Thyroid gland (tissue), 4 donors: ENCODE results near the gene CARD8. TPM values are rescaled to one million over a fixed set of nuclear protein-coding genes. Genes with fewer than 3 reads are reported as not detected.
A peak's percentile ranks its signal among the peaks of the same experiment; 100 is the strongest.

Source experiments
- DNase-seq, 2 donors: peaks; one replicate each; pipeline ENCODE4 v3.0.0-alpha.2; 2019
- H3K27ac ChIP-seq, 3 donors: fragments of 200-600 bp; sonication (generic); 1 replicate in 2 of 3; 2 replicates in 1 of 3; pipeline ENCODE4 v1.5.1; 2016 to 2019; ENCODE audit warnings: mild to moderate bottlenecking in 1 of 3, moderate library complexity in 1 of 3
- H3K27me3 ChIP-seq: fragments of 200-600 bp; sonication (generic); one replicate; pipeline ENCODE4 v1.5.1; 2019
- H3K36me3 ChIP-seq, 2 donors: fragments of 200-600 bp; sonication (generic); one replicate each; pipeline ENCODE4 v1.5.1; 2016 to 2019
- H3K4me1 ChIP-seq, 2 donors: fragments of 200-600 bp; sonication (generic); one replicate each; pipeline ENCODE4 v1.5.1; 2017 to 2019
- H3K4me3 ChIP-seq, 3 donors: fragments of 200-600 bp; sonication (generic); replicated peaks in 1 of 3; 1 replicate in 2 of 3; 2 replicates in 1 of 3; pipeline ENCODE4 v1.5.1; 2016; ENCODE audit warnings: mild to moderate bottlenecking in 1 of 3
- H3K9me3 ChIP-seq: fragments of 200-600 bp; sonication (generic); one replicate; pipeline ENCODE4 v1.5.1; 2017
- CTCF ChIP-seq, 6 experiments: fragments of 200-600 bp in 3 of 6; fragments of 450-650 bp in 3 of 6; sonication (generic) in 3 of 6; IDR thresholded peaks; one replicate each; pipeline ENCODE4 v1.5.1; 2016 to 2019; ENCODE audit warnings: antibody characterized with exemption in 6 of 6, mild to moderate bottlenecking in 2 of 6, inconsistent platforms in 1 of 6, moderate library complexity in 1 of 6
- POLR2A ChIP-seq, 2 donors: fragments of 450-650 bp; IDR thresholded peaks; one replicate each; pipeline ENCODE4 v1.6.1; 2017; ENCODE audit warnings: antibody characterized with exemption in 2 of 2, mild to moderate bottlenecking in 2 of 2, moderate library complexity in 1 of 2
- WGBS, 2 donors: methylation state at CpG; one replicate each; pipeline ENCODE4 v1.1.5; 2017; 5-methylcytosine and 5-hydroxymethylcytosine counted together
- intact Hi-C: fragments of 100-400 bp; cut with DNase I; formaldehyde crosslinking; loops from one replicate; pipeline ENCODE4 v1.15.1; 2023
- total RNA-seq, 4 donors: library from RNA; depleted of rRNA; stranded (reverse); fragments of >200 nt; gene quantifications; one replicate each; pipeline ENCODE4 v1.2.3, GENCODE V29; 2016

The CARD8 gene
- total RNA-seq, 4 donors from 2014 or later, result 37.0 to 58.9 (median 57.7) TPM

GRCh38 chr19:48218997-48219396 is 36.7 kb downstream of the CARD8 start:
- H3K4me3 ChIP-seq, result no peak overlapping the region
- TF ChIP-seq POLR2A (IDR thresholded peaks at IDR 0.05), result no peak
- no peak for TF ChIP-seq CTCF (IDR thresholded peaks at IDR 0.05)
- no peak overlapping the region for H3K27ac ChIP-seq
- H3K4me1 ChIP-seq, result no peaks in the 10 kb centered on the region
- peaks cover 0 to 8% of the 10 kb centered on the region in 2 donors for H3K36me3 ChIP-seq
- intact Hi-C loops, result no loop called here
- no peaks in the 10 kb centered on the region for H3K27me3 ChIP-seq
- H3K9me3 ChIP-seq, result no peaks in the 10 kb centered on the region
- WGBS, 2 donors, result 85 to 89% methylated on average over 6 of the region's 6 CpGs
- DNase-seq, result no peak

GRCh38 chr19:48216933-48217332 is 38.8 kb downstream of the CARD8 start:
- no peaks in the 10 kb centered on the region for H3K9me3 ChIP-seq
- no peak overlapping the region for H3K27ac ChIP-seq
- intact Hi-C loops, result no loop called here
- TF ChIP-seq CTCF (IDR thresholded peaks at IDR 0.05), result no peak
- TF ChIP-seq POLR2A (IDR thresholded peaks at IDR 0.05), result no peak
- no peak for DNase-seq
- no peaks in the 10 kb centered on the region for H3K27me3 ChIP-seq
- 92 to 94% methylated on average over 13 to 14 of the region's 14 CpGs for WGBS, 2 donors
- H3K36me3 ChIP-seq, result peaks cover 6 to 8% of the 10 kb centered on the region in 2 donors
- no peaks in the 10 kb centered on the region for H3K4me1 ChIP-seq
- H3K4me3 ChIP-seq, result no peak overlapping the region

DNA sequence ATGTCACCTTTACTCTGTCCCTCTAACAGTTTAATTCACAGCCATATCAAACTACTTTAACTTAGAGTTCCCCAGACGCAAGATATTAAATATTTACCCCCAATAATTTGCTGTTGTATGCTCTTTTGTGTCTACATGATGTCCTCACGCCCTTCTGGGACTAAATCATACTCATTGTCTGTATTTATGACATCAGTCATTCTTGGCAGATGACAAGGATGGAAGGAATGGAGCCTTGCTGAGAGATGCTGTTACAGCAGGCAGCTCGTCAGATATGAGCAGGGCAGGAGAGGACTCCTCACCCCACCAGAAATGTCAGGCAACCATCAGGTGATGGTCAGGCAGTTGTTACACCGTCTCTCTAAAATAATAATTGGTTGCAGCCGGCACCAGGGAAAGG is 41.8 kb downstream of the CARD8 start:
- no peak overlapping the region for H3K27ac ChIP-seq
- H3K4me3 ChIP-seq, result no peak overlapping the region
- no peaks in the 10 kb centered on the region for H3K27me3 ChIP-seq
- DNase-seq, result no peak
- H3K4me1 ChIP-seq, result no peaks in the 10 kb centered on the region
- intact Hi-C loops, result no loop called here
- WGBS, 2 donors, result 86 to 92% methylated on average over 5 of the region's 5 CpGs
- H3K9me3 ChIP-seq, result no peaks in the 10 kb centered on the region
- peaks cover 6 to 17% of the 10 kb centered on the region in 2 donors for H3K36me3 ChIP-seq
- TF ChIP-seq POLR2A (IDR thresholded peaks at IDR 0.05) (no peak), CTCF (IDR thresholded peaks at IDR 0.05) (no peak)

GRCh38 chr19:48210005-48210404 is 45.7 kb downstream of the CARD8 start:
- Histone ChIP-seq H3K4me3 (no peak overlapping the region), H3K27me3 (no peaks in the 10 kb centered on the region), H3K36me3 (peaks cover 6 to 10% of the 10 kb centered on the region in 2 donors), H3K27ac (peak overlapping the region in 1 of 3 donors; percentile 43), H3K4me1 (peaks cover 5 to 10% of the 10 kb centered on the region in 2 donors), H3K9me3 (no peaks in the 10 kb centered on the region)
- intact Hi-C loops, result no loop called here
- no peak for TF ChIP-seq POLR2A (IDR thresholded peaks at IDR 0.05)
- no peak for TF ChIP-seq CTCF (IDR thresholded peaks at IDR 0.05)
- no peak for DNase-seq
- WGBS, 2 donors, result 76 to 80% methylated on average over 3 of the region's 3 CpGs

GRCh38 chr19:48206397-48207093 is 49.2 kb downstream of the CARD8 start:
- H3K36me3 ChIP-seq, result peaks cover 0 to 7% of the 10 kb centered on the region in 2 donors
- DNase-seq, result peak; percentile 25 to 91
- no peak for TF ChIP-seq CTCF (IDR thresholded peaks at IDR 0.05)
- TF ChIP-seq POLR2A (IDR thresholded peaks at IDR 0.05), result peak in 1 of 2 donors; percentile 69
- H3K27me3 ChIP-seq, result no peaks in the 10 kb centered on the region
- peak overlapping the region in 1 of 3 donors; percentile 17 for H3K4me3 ChIP-seq
- WGBS, 2 donors, result 60 to 79% methylated on average over 8 to 9 of the region's 9 CpGs
- peak overlapping the region; percentile 62 to 84 (median 80) for H3K27ac ChIP-seq
- intact Hi-C loops, result loop anchor here (10.0 kb wide), 1 partner anchor 48 kb away; the partner anchor contains the start of gene CARD8
- H3K9me3 ChIP-seq, result no peaks in the 10 kb centered on the region
- H3K4me1 ChIP-seq, result peaks cover 5 to 21% of the 10 kb centered on the region in 2 donors
